Measurements from ENCODE around the gene MESD.

The MESD gene

DNA sequence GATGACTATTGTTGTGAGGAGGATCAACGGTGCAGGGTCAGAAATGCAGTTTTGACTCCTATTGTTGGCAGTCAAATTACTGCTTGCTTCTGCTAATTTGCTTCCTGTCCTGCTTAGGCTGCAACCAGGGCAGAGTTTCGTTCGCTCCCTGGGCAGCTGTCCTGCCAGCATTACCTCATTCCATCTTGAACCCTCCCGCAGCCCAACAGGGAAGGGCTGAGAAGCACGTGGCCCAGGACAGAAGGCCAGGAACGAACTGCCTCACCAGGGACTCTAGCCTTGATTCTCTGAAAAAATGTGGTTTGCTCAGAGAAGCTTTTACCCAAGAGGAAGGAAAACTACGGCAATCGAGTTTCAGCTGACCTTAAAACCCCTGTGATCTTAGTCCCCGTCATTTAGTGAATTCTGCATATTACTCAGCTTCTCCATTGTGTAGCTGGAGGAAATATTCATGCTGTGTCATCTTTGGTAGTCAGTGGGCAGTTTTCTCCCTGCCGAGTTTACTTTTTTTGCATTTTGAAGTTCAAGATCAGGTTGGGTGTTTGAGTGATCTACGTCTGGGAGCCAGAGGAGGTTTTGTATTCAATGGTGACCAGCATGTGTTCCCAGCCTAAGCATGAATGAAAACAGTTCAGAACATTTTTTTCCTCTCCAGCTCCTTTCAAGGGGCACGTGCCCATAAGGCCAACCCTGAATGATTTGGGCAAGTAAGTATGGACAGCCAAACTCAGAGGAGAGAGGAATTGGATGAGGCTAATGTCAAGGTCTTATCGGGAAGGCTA, 34.1 kb upstream of the MESD start:
- H3K9me3 Mint-ChIP-seq: no peaks in the 10 kb centered on the region
- DNase-seq: peak; percentile 36 to 44
- H3K27ac Mint-ChIP-seq: peak overlapping the region; percentile 89 to 90
- peaks cover 40% of the 10 kb centered on the region for H3K4me1 Mint-ChIP-seq
- ATAC-seq: peak; percentile 96
- H3K27me3 Mint-ChIP-seq: no peaks in the 10 kb centered on the region
- peak overlapping the region; percentile 24 to 55 for H3K4me3 Mint-ChIP-seq

DNA sequence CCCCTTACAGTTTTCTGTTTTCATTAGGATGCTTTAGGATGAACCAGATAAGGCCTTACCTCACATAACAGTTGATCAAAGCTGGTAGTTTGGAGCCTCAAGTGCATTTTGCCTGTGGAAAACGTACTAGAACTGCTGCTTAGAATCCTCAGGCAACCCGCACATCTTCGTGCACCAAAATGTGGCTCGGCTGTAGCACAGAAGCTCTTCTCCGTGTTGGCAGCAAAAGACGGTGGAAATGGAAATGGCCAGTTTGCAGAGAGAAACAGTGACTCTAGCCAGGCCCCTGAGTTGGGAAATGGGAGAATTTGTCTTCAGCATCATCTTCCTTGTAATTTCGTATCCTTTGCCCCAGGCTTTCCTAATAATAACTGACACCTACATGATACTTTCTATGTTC, 31.7 kb upstream of the MESD start:
- Mint-ChIP-seq H3K27me3 (no peaks in the 10 kb centered on the region), H3K9me3 (no peaks in the 10 kb centered on the region), H3K4me1 (peaks cover 33% of the 10 kb centered on the region), H3K4me3 (no peak overlapping the region), H3K27ac (no peak overlapping the region)
- DNase-seq: no peak
- no peak for ATAC-seq

DNA sequence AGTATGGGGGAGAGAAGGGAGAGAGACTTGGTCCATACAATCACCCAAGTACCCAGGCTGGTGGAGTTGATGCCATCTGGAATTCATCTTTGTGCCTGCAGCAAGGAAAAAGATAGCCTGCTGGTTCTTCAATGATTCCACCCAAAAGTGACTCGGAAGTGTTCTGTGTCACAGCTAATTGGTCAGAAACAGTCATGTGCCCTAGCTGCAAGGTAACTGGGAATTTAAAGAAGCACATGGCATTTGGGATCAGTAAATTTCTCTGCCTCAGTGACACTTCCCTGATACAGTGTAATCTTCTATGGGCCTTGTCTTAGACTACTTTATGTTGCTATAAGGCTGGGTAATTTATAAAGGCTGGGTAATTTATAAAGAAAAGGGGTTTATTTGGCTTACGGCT, 28.6 kb upstream of the MESD start:
- Mint-ChIP-seq H3K27ac (no peak overlapping the region), H3K27me3 (no peaks in the 10 kb centered on the region), H3K4me3 (no peak overlapping the region), H3K4me1 (peaks cover 11% of the 10 kb centered on the region), H3K9me3 (no peaks in the 10 kb centered on the region)
- ATAC-seq (no peak), DNase-seq (no peak)

DNA sequence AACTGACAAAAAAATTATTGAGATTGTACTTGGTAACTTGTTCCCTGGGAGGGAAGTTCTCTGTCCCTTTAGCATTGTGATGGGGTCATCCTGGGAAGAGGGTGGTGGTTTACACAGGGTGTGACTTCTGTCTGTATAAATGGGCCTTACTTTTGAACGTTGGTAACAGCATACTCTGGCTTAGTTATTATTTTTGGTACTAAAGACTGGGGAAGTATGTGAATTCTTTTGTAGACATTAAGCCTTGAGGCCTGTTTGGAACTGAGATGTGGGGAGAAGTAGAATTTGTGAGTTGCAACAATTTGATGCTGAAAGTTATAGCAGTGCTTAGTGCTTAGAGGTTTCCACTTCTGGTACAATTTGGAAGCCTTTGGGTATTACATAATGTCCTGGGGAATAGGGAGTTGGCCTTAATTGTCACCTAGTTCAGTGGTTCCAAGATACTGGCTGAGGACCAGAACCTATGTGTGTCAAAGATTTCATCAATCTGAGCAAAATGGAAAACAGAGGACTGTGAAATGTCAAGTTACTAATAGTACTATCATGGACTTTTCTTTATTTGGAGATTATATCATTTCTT, 27.0 kb upstream of the MESD start:
- H3K4me3 Mint-ChIP-seq: no peak overlapping the region
- no peaks in the 10 kb centered on the region for H3K9me3 Mint-ChIP-seq
- peaks cover 8% of the 10 kb centered on the region for H3K4me1 Mint-ChIP-seq
- no peak for ATAC-seq
- no peaks in the 10 kb centered on the region for H3K27me3 Mint-ChIP-seq
- no peak overlapping the region for H3K27ac Mint-ChIP-seq
- no peak for DNase-seq

DNA sequence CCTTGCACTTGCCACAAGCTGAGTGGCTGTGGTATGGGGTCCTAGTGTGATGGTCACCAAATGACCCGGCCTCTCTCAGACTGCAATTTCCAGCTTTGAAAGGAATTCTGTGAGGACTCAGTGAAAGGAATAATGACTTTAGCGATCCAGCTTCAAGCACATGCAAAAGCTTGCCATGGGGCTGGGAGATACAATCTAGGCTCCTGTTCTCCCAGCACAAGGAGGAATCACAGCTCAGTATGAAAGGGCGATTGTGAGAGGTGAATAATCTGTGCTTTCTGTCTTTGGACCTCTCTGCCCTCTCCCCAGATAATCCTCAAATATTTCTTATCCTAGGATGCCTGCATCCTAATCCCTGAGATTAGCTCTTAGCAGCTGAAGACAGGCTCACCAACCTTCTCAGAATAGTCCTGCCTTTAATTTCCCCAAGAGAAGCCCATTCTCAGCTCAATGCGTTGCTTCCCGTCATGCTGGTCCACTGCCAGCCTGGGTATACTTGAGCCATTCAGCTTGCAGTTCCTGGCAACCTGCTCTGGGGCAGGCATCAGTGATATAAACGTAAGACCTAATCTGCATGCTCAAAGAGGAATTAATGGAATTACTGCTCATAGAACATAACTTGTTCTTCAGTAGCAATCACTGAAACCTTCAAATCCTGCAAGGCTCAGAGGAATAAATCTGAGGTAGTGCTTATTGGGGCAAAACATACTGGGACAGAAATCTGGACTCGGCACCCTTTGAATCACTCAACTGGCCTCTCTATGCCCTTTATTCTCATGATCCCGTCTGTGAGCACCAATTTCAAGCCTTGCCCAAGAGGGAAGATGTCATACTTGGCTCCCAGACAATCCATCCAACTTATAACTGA, 26.2 kb upstream of the MESD start:
- H3K27ac Mint-ChIP-seq: no peak overlapping the region
- no peaks in the 10 kb centered on the region for H3K27me3 Mint-ChIP-seq
- peaks cover 15% of the 10 kb centered on the region for H3K4me1 Mint-ChIP-seq
- H3K9me3 Mint-ChIP-seq: no peaks in the 10 kb centered on the region
- ATAC-seq (no peak), DNase-seq (no peak)
- no peak overlapping the region for H3K4me3 Mint-ChIP-seq

DNA sequence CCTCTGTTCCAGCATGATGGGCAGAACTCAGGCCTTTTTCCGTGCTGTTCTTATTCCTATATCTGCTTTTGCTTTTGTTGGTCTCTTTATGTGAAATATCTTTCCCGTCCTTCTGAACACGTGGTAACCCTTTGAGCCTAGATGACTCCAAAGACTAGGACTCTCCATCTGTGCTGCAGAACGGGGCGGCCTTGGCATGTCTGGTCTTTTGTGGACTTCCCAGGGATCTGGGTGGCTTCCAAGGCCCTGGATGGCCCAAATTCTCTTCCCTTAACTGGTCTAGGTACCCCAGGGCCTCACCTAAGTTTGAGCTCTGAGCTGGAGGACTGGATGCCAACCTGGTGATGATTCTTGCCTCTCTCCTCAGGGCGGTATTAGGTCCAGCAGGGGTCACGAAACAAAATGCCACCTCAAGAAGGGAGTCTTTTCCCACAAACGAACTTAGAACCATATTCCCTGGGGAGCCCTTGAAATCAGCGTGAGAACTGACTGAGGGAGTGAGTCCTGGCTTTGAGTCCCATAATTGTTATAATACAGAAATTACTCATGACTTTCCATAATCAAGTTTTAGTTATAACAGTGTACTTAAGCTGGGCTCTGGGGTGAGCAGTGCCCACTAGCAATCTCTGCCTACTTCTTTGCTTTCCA, 25.0 kb upstream of the MESD start:
- no peak for ATAC-seq
- no peaks in the 10 kb centered on the region for H3K27me3 Mint-ChIP-seq
- H3K4me3 Mint-ChIP-seq: no peak overlapping the region
- H3K4me1 Mint-ChIP-seq: peaks cover 23% of the 10 kb centered on the region
- H3K27ac Mint-ChIP-seq: no peak overlapping the region
- no peaks in the 10 kb centered on the region for H3K9me3 Mint-ChIP-seq
- DNase-seq: no peak

DNA sequence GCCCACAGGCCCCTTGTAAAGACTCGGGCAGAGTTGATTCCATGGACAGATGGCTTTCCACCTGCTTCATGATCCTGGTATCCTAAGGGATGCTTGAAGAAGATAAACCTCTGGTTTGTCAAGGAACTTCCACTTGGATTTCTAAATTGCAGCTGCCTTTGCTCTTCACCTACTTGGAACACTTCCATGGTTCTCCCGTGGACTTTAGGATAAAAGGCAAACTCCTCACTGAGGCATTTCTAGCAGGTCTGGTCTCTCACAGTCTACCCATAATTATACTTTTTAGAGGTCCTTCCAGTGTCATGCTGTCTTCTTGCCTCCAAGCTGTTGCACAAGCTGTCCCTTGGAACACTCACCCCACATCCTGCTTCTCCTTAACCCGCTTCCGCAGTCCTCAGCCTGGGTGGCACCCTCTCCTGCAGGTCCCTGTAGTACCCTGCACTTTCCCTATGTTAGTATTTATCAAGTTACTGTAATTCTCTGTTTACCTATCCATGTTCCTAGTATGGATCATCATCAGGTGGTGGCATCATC, 23.8 kb upstream of the MESD start:
- DNase-seq: no peak
- Mint-ChIP-seq H3K4me3 (no peak overlapping the region), H3K27me3 (no peaks in the 10 kb centered on the region), H3K27ac (no peak overlapping the region), H3K9me3 (no peaks in the 10 kb centered on the region), H3K4me1 (peaks cover 34% of the 10 kb centered on the region)
- ATAC-seq: no peak

DNA sequence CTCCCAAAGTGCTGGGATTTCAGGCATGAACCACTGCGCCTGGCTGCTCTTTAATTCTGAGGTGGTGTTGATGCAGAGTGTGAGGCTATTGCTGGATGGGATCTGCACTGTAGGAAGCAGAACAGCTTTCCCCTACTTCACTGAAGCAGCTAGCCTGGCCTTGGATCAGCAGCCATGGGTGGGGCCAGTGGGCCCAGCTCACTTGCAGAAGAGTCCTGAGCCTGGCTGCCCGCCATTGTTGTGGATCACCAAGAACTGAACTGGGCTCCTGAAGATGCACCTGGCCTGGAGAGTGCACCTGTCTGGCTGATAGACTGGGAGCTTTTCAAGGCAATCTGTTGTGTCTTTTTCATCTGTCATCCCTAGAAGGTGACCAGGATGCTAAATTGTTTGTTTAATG, 23.0 kb upstream of the MESD start:
- no peak for ATAC-seq
- DNase-seq: no peak
- Mint-ChIP-seq H3K4me1 (peaks cover 43% of the 10 kb centered on the region), H3K9me3 (no peaks in the 10 kb centered on the region), H3K27me3 (no peaks in the 10 kb centered on the region), H3K4me3 (no peak overlapping the region), H3K27ac (no peak overlapping the region)

DNA sequence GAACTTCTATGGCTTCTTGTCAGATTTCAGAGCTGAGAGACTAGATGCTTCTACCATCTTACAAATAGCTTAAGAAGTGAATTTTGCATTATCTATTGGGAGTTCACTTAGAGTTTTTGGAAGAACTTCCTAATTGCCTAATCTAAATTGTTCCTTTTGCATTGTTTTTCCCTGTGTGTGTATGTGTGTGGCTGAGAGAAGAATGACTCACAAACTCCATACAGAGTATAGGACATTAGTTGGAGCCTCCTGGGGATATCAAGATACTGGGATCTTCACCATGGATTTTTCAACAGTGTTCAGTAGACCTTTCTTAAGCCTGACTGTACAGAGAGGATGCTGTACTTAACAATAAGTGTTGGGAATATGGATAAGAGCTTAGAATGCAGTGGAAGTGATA, 22.0 kb upstream of the MESD start:
- H3K9me3 Mint-ChIP-seq: no peaks in the 10 kb centered on the region
- DNase-seq (no peak), ATAC-seq (no peak)
- H3K4me1 Mint-ChIP-seq: peaks cover 52% of the 10 kb centered on the region
- no peak overlapping the region for H3K4me3 Mint-ChIP-seq
- no peak overlapping the region for H3K27ac Mint-ChIP-seq
- H3K27me3 Mint-ChIP-seq: no peaks in the 10 kb centered on the region

DNA sequence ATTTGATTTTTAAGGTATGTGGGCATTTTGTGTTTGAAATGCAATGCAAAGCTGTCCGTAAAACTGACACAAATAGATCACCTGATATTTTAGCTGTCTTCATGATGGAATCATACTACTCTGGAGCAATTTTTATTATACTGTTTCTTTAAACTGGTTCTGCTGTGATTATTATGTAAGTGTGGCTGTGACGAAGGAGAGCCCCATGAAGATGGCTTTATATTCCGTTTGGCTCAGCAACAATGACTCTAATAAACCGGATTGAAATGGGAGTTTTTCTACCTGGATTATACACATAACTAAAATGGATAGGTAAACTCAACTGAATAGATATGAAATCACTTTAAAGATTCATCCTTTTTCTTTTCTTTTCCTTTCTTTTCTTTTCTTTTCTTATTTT, 20.5 kb upstream of the MESD start:
- H3K4me1 Mint-ChIP-seq: peaks cover 66% of the 10 kb centered on the region
- ATAC-seq (no peak), DNase-seq (no peak)
- H3K4me3 Mint-ChIP-seq: no peak overlapping the region
- no peaks in the 10 kb centered on the region for H3K27me3 Mint-ChIP-seq
- no peak overlapping the region for H3K27ac Mint-ChIP-seq
- no peaks in the 10 kb centered on the region for H3K9me3 Mint-ChIP-seq

DNA sequence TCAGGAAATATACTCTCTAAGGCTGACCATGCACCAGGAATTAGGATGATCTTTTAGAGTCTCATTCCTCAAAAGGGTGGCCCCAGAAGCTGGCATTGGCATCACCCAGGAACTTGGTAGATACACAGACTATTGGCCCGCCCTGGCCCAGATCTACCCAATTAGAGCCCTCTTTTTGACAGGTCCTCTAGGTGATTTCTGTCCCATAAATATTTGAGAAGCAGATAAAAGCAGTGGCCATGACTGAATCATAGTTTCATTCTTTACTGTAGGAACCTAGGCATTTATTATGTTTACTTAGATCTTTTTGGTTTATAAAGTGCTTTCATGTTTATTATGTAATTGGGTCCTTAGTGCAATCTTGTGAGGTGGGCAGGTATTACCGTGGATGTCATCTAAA, 18.7 kb upstream of the MESD start:
- ATAC-seq (no peak), DNase-seq (no peak)
- Mint-ChIP-seq H3K27me3 (no peaks in the 10 kb centered on the region), H3K4me3 (no peak overlapping the region), H3K4me1 (peaks cover 79% of the 10 kb centered on the region), H3K27ac (no peak overlapping the region), H3K9me3 (no peaks in the 10 kb centered on the region)

DNA sequence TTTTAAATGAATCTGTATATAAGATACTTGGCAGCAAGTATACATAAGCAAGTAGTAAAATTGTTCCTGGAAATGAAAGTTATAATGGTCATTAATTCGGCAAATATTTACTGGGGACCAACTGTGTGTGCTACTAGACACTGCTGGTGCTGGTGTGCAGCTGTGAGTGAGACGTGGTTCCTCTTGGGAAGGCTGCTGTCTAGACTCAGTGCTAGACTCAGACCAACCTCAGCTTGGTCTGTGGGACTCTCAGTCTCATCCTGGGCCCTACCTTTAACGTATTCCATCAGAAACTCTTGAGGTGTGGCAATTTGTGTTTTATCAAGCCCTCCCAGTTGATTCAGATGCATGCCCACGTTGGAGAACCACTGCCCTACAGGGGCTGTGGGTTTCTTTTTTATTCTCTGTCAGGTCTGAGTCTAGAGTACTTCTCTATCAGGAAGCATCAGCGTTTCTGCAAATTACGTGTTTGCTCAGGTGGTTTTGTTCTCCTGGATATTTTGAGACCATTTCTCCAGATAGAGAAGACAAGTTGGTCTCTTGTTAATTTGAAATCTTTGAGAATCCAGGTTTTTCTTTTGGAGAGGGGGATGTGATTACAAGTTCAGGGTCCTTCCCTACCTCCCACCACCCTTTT, 17.9 kb upstream of the MESD start:
- ATAC-seq (no peak), DNase-seq (no peak)
- Mint-ChIP-seq H3K9me3 (no peaks in the 10 kb centered on the region), H3K27ac (no peak overlapping the region), H3K4me3 (no peak overlapping the region), H3K4me1 (peaks cover 83% of the 10 kb centered on the region), H3K27me3 (no peaks in the 10 kb centered on the region)

DNA sequence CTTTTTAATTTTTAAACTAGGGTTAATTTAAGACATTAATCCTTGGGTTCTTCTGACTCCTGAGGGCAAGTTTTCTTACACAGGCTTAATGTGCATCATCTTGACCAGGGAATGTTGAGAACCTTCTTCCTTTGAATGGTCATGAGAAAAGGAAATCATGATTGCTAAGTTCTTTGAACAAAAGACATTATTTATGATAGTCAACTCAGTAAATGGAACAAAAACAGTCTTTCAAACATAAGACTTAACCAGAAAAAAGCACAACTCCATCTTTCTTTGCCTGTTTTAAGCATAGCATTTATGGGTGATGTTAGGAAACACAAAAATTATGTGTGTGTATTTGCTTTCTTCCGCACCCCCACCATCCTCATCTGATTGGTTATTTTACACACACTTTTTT, 16.5 kb upstream of the MESD start:
- Mint-ChIP-seq H3K4me3 (no peak overlapping the region), H3K9me3 (no peaks in the 10 kb centered on the region), H3K4me1 (peaks cover 75% of the 10 kb centered on the region), H3K27ac (no peak overlapping the region), H3K27me3 (no peaks in the 10 kb centered on the region)
- ATAC-seq (no peak), DNase-seq (no peak)

DNA sequence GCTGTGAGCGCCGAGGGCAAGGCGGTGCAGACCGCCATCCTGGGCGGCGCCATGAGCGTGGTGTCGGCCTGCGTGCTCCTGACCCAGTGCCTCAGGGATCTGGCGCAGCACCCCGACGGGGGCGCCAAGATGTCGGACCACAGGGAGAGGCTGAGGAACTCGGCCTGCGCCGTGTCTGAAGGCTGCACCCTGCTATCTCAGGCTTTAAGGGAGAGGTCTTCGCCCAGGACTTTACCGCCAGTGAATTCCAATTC, 13.4 kb upstream of the MESD start:
- DNase-seq: no peak
- H3K27ac Mint-ChIP-seq: no peak overlapping the region
- no peaks in the 10 kb centered on the region for H3K9me3 Mint-ChIP-seq
- H3K4me1 Mint-ChIP-seq: peaks cover 71% of the 10 kb centered on the region
- no peaks in the 10 kb centered on the region for H3K27me3 Mint-ChIP-seq
- peak overlapping the region; percentile 66 to 75 for H3K4me3 Mint-ChIP-seq
- ATAC-seq: no peak

DNA sequence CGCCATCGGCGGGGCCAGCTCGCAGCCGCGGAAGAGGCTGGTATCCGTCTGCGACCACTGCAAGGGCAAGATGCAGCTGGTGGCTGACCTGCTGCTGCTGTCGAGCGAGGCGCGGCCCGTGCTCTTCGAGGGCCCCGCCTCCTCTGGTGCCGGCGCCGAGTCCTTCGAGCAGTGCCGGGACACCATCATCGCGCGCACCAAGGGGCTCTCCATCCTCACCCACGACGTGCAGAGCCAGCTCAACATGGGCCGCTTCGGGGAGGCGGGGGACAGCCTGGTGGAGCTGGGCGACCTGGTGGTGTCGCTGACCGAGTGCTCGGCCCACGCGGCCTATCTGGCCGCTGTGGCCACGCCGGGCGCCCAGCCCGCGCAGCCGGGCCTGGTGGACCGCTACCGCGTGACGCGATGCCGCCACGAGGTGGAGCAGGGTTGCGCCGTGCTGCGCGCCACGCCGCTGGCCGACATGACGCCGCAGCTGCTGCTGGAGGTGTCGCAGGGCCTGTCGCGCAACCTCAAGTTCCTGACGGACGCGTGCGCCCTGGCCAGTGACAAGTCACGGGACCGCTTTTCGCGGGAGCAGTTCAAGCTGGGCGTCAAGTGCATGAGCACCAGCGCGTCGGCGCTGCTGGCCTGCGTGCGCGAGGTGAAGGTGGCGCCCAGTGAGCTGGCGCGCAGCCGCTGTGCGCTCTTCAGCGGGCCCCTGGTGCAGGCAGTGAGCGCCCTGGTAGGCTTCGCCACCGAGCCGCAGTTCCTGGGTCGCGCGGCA, 12.9 kb upstream of the MESD start:
- DNase-seq: no peak
- H3K4me3 Mint-ChIP-seq: peak overlapping the region; percentile 66 to 75

More for the DNA sequence above, 12.9 kb upstream of the MESD start:
- Mint-ChIP-seq H3K27me3 (no peaks in the 10 kb centered on the region), H3K9me3 (no peaks in the 10 kb centered on the region), H3K27ac (peak overlapping the region in 1 of 2 donors; percentile 19), H3K4me1 (peaks cover 66% of the 10 kb centered on the region)
- ATAC-seq: no peak

Data from stimulated activated naive CD8-positive, alpha-beta T cell treated with anti-CD3 and anti-CD28 coated beads, Interleukin-15, amount 100 ng/mL, for 72 hours (primary cell).